H1 (cell line): ENCODE measurements around the gene BRPF3. TPM values are rescaled to one million over a fixed set of nuclear protein-coding genes. Genes with fewer than 3 reads are reported as not detected.

Experiments
- CTCF ChIA-PET: fragments of 300-600 bp; sonication (Branson Sonifier 250); formaldehyde crosslinking; loops from one replicate; lab custom pipeline; 2021; ENCODE audit not compliant: partially characterized antibody; lab: Charles Lee
- POLR2A ChIA-PET: fragments of 300-600 bp; sonication (Branson Sonifier 250); formaldehyde crosslinking; loops from one replicate; lab custom pipeline; 2021; ENCODE audit warnings: inconsistent platforms; ENCODE audit not compliant: partially characterized antibody; lab: Charles Lee
- DNase-seq, 2 experiments: peaks; one replicate each; pipeline versions ENCODE4 v3.0.0 to v3.0.0-alpha.2; 2010 to 2022; ENCODE audit warnings: low spot score in 2 of 2, low read depth in 1 of 2, mixed read lengths in 1 of 2
- FAIRE-seq: peaks from 2 replicates; lab custom pipeline; 2011; peaks lifted over from hg19 to GRCh38; lab: Jason Lieb, UNC
- H2AFZ ChIP-seq: 2 replicates; pipeline ENCODE4 v1.8.1; 2012; ENCODE audit warnings: low read length, inconsistent platforms
- H2AK5ac ChIP-seq: 2 replicates; pipeline ENCODE4 v1.6.1; 2013; ENCODE audit warnings: low read depth, low read length
- H2BK120ac ChIP-seq: replicated peaks from 2 replicates; pipeline ENCODE3; 2013; ENCODE audit warnings: low read depth, low read length, inconsistent platforms
- H2BK12ac ChIP-seq: 2 replicates; pipeline ENCODE4 v1.6.1; 2013; ENCODE audit warnings: low read depth, low read length
- H2BK15ac ChIP-seq: 2 replicates; pipeline ENCODE4 v1.6.1; 2013; ENCODE audit warnings: low read length
- H2BK20ac ChIP-seq: 2 replicates; pipeline ENCODE4 v1.6.1; 2013; ENCODE audit warnings: low read length
- H2BK5ac ChIP-seq: 2 replicates; pipeline ENCODE4 v1.6.1; 2013; ENCODE audit warnings: low read depth, low read length
- H3K14ac ChIP-seq: 2 replicates; pipeline ENCODE4 v1.6.1; 2013; ENCODE audit warnings: inconsistent platforms; ENCODE audit not compliant: insufficient read length
- H3K18ac ChIP-seq: 2 replicates; pipeline ENCODE4 v1.6.1; 2013; ENCODE audit warnings: low read length; ENCODE audit errors: extremely low read depth
- H3K23ac ChIP-seq: 2 replicates; pipeline ENCODE4 v1.6.1; 2013; ENCODE audit warnings: inconsistent platforms; ENCODE audit not compliant: insufficient read length
- H3K23me2 ChIP-seq: 2 replicates; pipeline ENCODE4 v1.6.1; 2013; ENCODE audit warnings: low read depth, low read length
- H3K27ac ChIP-seq: 2 replicates; pipeline ENCODE4 v1.6.1; 2011; ENCODE audit warnings: low read depth, low read length, inconsistent platforms
- H3K27me3 ChIP-seq, 4 experiments: replicated peaks in 1 of 4; 1 replicate in 1 of 4; 2 replicates in 3 of 4; pipeline versions ENCODE4 v1.6.1 to v1.8.1; 2011 to 2013; ENCODE audit warnings: low read length in 3 of 4, mild to moderate bottlenecking in 3 of 4, inconsistent platforms in 2 of 4, mixed read lengths in 2 of 4, moderate library complexity in 1 of 4; ENCODE audit not compliant: control insufficient read depth in 3 of 4, insufficient read depth in 3 of 4; ENCODE audit errors: extremely low read depth in 1 of 4
- H3K36me3 ChIP-seq, 4 experiments: 2 replicates each; pipeline versions ENCODE4 v1.6.1 to v1.8.1; 2011 to 2013; ENCODE audit warnings: mild to moderate bottlenecking in 4 of 4, low read length in 3 of 4, moderate library complexity in 2 of 4, control low read depth in 1 of 4, inconsistent platforms in 1 of 4; ENCODE audit not compliant: insufficient read depth in 4 of 4, control insufficient read depth in 2 of 4
- H3K4ac ChIP-seq: replicated peaks from 2 replicates; pipeline ENCODE3; 2013; ENCODE audit warnings: low read length, low read depth, mixed read lengths, inconsistent platforms; ENCODE audit not compliant: insufficient read length
- H3K4me1 ChIP-seq, 4 experiments: replicated peaks in 1 of 4; 1 replicate in 1 of 4; 2 replicates in 3 of 4; pipeline versions ENCODE4 v1.6.1 to v1.8.1; 2011 to 2013; ENCODE audit warnings: low read length in 3 of 4, inconsistent platforms in 2 of 4, mixed read lengths in 1 of 4; ENCODE audit not compliant: insufficient read depth in 4 of 4, control insufficient read depth in 3 of 4
- H3K4me2 ChIP-seq, 2 experiments: 2 replicates each; pipeline versions ENCODE4 v1.6.1 to v1.8.1; 2011 to 2013; ENCODE audit warnings: low read depth in 2 of 2, low read length in 2 of 2, control low read depth in 1 of 2, inconsistent platforms in 1 of 2, mild to moderate bottlenecking in 1 of 2; ENCODE audit not compliant: insufficient read depth in 1 of 2
- H3K4me3 ChIP-seq, 4 experiments: fragments of 200-600, 300-600 bp in 1 of 4; sonication (generic), shearing (Covaris generic), sonication (Bioruptor Twin) in 1 of 4; 2 replicates each; pipeline versions ENCODE4 v1.5.1 to v1.8.1; 2011 to 2016; ENCODE audit warnings: low read length in 4 of 4, low read depth in 3 of 4, control low read depth in 2 of 4, inconsistent platforms in 2 of 4, mild to moderate bottlenecking in 2 of 4, mixed read lengths in 1 of 4, moderate library complexity in 1 of 4; ENCODE audit not compliant: insufficient read depth in 2 of 4; ENCODE audit errors: extremely low read depth in 1 of 4
- H3K56ac ChIP-seq: replicated peaks from 2 replicates; pipeline ENCODE3; 2013; ENCODE audit warnings: low read depth, mild to moderate bottlenecking, mixed read lengths, low read length, inconsistent platforms; ENCODE audit not compliant: insufficient read length
- H3K79me1 ChIP-seq: 2 replicates; pipeline ENCODE4 v1.6.1; 2013; ENCODE audit warnings: low read depth, low read length, control low read depth
- H3K79me2 ChIP-seq, 2 experiments: 2 replicates each; pipeline versions ENCODE4 v1.6.1 to v1.8.1; 2012 to 2013; ENCODE audit warnings: low read length in 2 of 2, mild to moderate bottlenecking in 2 of 2, inconsistent platforms in 1 of 2; ENCODE audit not compliant: insufficient read depth in 2 of 2, control insufficient read depth in 1 of 2
- H3K9ac ChIP-seq, 4 experiments: replicated peaks in 1 of 4; 1 replicate in 1 of 4; 2 replicates in 3 of 4; pipeline versions ENCODE4 v1.6.1 to v1.8.1; 2011 to 2013; ENCODE audit warnings: low read depth in 3 of 4, low read length in 3 of 4, control low read depth in 2 of 4, mild to moderate bottlenecking in 2 of 4, moderate library complexity in 2 of 4, inconsistent platforms in 1 of 4; ENCODE audit errors: extremely low read depth in 1 of 4
- H3K9me3 ChIP-seq, 2 experiments: 2 replicates each; pipeline versions ENCODE4 v1.6.1 to v1.8.1; 2012 to 2013; ENCODE audit warnings: mild to moderate bottlenecking in 2 of 2, moderate library complexity in 2 of 2, control low read depth in 1 of 2, inconsistent platforms in 1 of 2, low read depth in 1 of 2, low read length in 1 of 2, mixed read lengths in 1 of 2; ENCODE audit not compliant: insufficient read depth in 2 of 2
- H4K20me1 ChIP-seq, 2 experiments: replicated peaks in 1 of 2; 2 replicates each; pipeline versions ENCODE3 to v1.8.1; 2011 to 2013; ENCODE audit warnings: inconsistent platforms in 2 of 2, low read length in 2 of 2, mild to moderate bottlenecking in 1 of 2; ENCODE audit not compliant: insufficient read depth in 2 of 2, control insufficient read depth in 1 of 2
- H4K5ac ChIP-seq: 2 replicates; pipeline ENCODE4 v1.6.1; 2013; ENCODE audit warnings: low read length, low read depth, mixed read lengths, inconsistent platforms; ENCODE audit not compliant: insufficient read length
- H4K8ac ChIP-seq: 2 replicates; pipeline ENCODE4 v1.8.0; 2013; ENCODE audit warnings: mild to moderate bottlenecking, moderate library complexity, low read length, inconsistent platforms; ENCODE audit not compliant: insufficient read depth; ENCODE audit errors: extremely low read depth
- H4K91ac ChIP-seq: replicated peaks from 2 replicates; pipeline ENCODE3; 2013; ENCODE audit warnings: low read length, mixed read lengths, inconsistent platforms; ENCODE audit not compliant: insufficient read length
- CEBPB ChIP-seq: IDR thresholded peaks from 2 replicates; pipeline ENCODE4 v1.6.1; 2012; ENCODE audit warnings: low read depth, low read length
- EGR1 ChIP-seq: IDR thresholded peaks from 2 replicates; pipeline ENCODE4 v1.6.1; 2011; ENCODE audit warnings: low read depth, low read length, borderline replicate concordance
- HDAC2 ChIP-seq, 2 experiments: fragments of 300-600 bp in 1 of 2; sonication (generic) in 1 of 2; IDR thresholded peaks; 2 replicates each; pipeline ENCODE4 v1.6.1; 2011 to 2012; ENCODE audit warnings: low read depth in 2 of 2, low read length in 2 of 2, mild to moderate bottlenecking in 2 of 2, moderate library complexity in 2 of 2, borderline replicate concordance in 1 of 2, inconsistent platforms in 1 of 2
- HDAC6 ChIP-seq: IDR thresholded peaks from one replicate; pipeline ENCODE4 v1.7.1; 2012; ENCODE audit warnings: low read depth, mild to moderate bottlenecking, inconsistent platforms, low read length, moderate library complexity
- NRF1 ChIP-seq: IDR thresholded peaks from 2 replicates; pipeline ENCODE4 v1.6.1; 2011; ENCODE audit warnings: mild to moderate bottlenecking, low read depth, low read length, improper control_type of control experiment
- TCF12 ChIP-seq: IDR thresholded peaks from 2 replicates; pipeline ENCODE4 v1.6.1; 2011; ENCODE audit warnings: low read depth, mild to moderate bottlenecking, low read length
- polyA plus RNA-seq, 7 experiments: library from polyadenylated mRNA; depleted of rRNA in 3 of 7; stranded (reverse) in 5 of 7; unstranded in 2 of 7; fragments of >200 nt in 5 of 7; fragments of 200-250 nt in 2 of 7; gene quantifications; 1 replicate in 5 of 7; 2 replicates in 1 of 7; 4 replicates in 1 of 7; pipeline versions ENCODE4 v1.2.1 to v1.2.3, GENCODE V29; 2011 to 2013; ENCODE audit warnings: missing spikeins in 2 of 7, mixed read lengths in 2 of 7
- total RNA-seq: library from RNA; stranded (reverse); fragmentation: NEBNext Ultra II Directional; extraction: Animal tissue kit (Norgen Biotek cat#: 25700); gene quantifications from 2 replicates; pipeline ENCODE4 v1.2.1, GENCODE V29; 2021
- TF ChIP-seq, protein P1 (sequence below): IDR thresholded peaks from 2 replicates; pipeline ENCODE4 v1.6.1; 2012; ENCODE audit warnings: inconsistent platforms

BRPF3 gene
- total and polyA plus RNA-seq, 2 of the 8 experiments (the other 6 are each of a cell fraction or from before 2014, with no cell fraction given), result 26.0 to 37.5 TPM

DNA sequence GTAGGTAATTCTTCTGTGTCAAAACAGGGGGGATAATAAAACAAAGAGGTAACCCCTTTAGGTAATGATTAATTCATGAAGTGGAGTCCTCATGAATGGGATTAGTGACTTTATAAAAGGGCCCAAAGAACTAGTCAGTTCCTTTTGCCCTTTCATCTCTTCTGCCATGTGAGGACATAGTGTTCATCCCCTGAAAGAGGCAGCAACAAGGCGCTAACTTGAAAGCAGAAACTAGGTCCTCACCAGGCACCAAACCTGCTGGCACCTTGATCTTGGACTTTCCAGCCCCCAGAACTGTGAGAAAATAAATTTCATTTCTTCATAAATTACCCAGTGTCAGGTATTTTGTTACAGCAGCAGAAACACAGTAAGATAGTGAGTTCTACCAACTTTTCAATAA is 16.4 kb upstream of the BRPF3 start (continued):
- no peak for TF ChIP-seq TCF12
- TF ChIP-seq, all 59 proteins: peak for 0

DNA sequence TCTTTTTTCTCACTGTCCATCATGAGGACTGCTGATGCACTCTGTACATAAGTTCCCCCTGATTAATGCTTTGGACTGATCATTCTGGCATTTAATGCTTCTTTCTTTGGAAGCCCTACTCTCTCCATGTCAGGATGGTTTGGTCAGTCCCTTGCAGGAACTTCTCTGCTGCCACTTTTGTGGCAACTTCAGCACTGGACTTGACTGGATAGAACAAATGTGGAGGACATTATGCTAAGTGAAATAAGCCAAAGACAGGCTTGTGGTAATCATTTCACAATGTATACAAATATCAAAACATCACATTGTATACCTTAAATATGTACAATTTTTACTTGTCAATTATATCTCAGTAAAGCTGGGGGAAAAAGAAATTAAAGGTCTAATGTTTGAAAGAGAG is 12.2 kb upstream of the BRPF3 start:
- no peak overlapping the region for H2AK5ac ChIP-seq
- no peak overlapping the region for H2BK15ac ChIP-seq
- no peak overlapping the region for H3K9ac ChIP-seq
- no peaks in the 10 kb centered on the region for H3K27me3 ChIP-seq
- H3K14ac ChIP-seq, result no peak overlapping the region
- POLR2A ChIA-PET, result interaction anchor here (0.6 kb wide), 1 partner anchor 19 kb away, joined by 3 read pairs; no protein-coding TSS in a partner anchor
- H3K4me1 ChIP-seq, result no peaks in the 10 kb centered on the region
- TF ChIP-seq NRF1, result no peak
- no peak for TF ChIP-seq CEBPB
- TF ChIP-seq, protein P1, sequence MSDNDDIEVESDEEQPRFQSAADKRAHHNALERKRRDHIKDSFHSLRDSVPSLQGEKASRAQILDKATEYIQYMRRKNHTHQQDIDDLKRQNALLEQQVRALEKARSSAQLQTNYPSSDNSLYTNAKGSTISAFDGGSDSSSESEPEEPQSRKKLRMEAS, result no peak
- no peak for TF ChIP-seq EGR1
- TF ChIP-seq HDAC2 (IDR thresholded peaks at IDR 0.05; ENCODE audit: borderline replicate concordance in 1 of 2, low read depth in 2 of 2, low read length in 2 of 2), result no peak
- TF ChIP-seq HDAC6, result no peak
- no peaks in the 10 kb centered on the region for H3K36me3 ChIP-seq
- no peaks in the 10 kb centered on the region for H3K79me2 ChIP-seq
- H4K5ac ChIP-seq, result no peak overlapping the region
- H2AFZ ChIP-seq, result no peak overlapping the region
- H3K4me2 ChIP-seq, result no peak overlapping the region
- FAIRE-seq (no peak), DNase-seq (no peak)
- H3K4me3 ChIP-seq, result no peak overlapping the region
- no peak overlapping the region for H2BK20ac ChIP-seq
- peaks cover 0 to 1% of the 10 kb centered on the region in 2 experiments for H4K20me1 ChIP-seq
- H3K9me3 ChIP-seq, result no peaks in the 10 kb centered on the region
- CTCF ChIA-PET, result no interaction called here
- H3K56ac ChIP-seq, result no peak overlapping the region
- H3K23ac ChIP-seq, result no peak overlapping the region
- H4K91ac ChIP-seq, result no peak overlapping the region
- H2BK5ac ChIP-seq, result no peak overlapping the region
- H3K4ac ChIP-seq, result no peak overlapping the region
- no peak overlapping the region for H3K18ac ChIP-seq
- H2BK120ac ChIP-seq, result no peak overlapping the region
- H3K23me2 ChIP-seq, result no peaks in the 10 kb centered on the region
- no peak overlapping the region for H3K27ac ChIP-seq
- no peak overlapping the region for H4K8ac ChIP-seq
- no peaks in the 10 kb centered on the region for H3K79me1 ChIP-seq
- no peak overlapping the region for H2BK12ac ChIP-seq
